Activated effector memory CD4-positive, alpha-beta T cell treated with Interleukin-2 at 50 U/mL for 16 hours (primary cell): ENCODE results near the gene PCF11.
"Not testable (repeated sequence)": the region's sequence is repeated elsewhere in the genome, so short reads cannot be mapped to it uniquely, and the experiment has no call there.

Experiments
- DNase-seq: peaks from one replicate; pipeline ENCODE4 v3.0.0-alpha.2; 2020

Gene PCF11, protein sequence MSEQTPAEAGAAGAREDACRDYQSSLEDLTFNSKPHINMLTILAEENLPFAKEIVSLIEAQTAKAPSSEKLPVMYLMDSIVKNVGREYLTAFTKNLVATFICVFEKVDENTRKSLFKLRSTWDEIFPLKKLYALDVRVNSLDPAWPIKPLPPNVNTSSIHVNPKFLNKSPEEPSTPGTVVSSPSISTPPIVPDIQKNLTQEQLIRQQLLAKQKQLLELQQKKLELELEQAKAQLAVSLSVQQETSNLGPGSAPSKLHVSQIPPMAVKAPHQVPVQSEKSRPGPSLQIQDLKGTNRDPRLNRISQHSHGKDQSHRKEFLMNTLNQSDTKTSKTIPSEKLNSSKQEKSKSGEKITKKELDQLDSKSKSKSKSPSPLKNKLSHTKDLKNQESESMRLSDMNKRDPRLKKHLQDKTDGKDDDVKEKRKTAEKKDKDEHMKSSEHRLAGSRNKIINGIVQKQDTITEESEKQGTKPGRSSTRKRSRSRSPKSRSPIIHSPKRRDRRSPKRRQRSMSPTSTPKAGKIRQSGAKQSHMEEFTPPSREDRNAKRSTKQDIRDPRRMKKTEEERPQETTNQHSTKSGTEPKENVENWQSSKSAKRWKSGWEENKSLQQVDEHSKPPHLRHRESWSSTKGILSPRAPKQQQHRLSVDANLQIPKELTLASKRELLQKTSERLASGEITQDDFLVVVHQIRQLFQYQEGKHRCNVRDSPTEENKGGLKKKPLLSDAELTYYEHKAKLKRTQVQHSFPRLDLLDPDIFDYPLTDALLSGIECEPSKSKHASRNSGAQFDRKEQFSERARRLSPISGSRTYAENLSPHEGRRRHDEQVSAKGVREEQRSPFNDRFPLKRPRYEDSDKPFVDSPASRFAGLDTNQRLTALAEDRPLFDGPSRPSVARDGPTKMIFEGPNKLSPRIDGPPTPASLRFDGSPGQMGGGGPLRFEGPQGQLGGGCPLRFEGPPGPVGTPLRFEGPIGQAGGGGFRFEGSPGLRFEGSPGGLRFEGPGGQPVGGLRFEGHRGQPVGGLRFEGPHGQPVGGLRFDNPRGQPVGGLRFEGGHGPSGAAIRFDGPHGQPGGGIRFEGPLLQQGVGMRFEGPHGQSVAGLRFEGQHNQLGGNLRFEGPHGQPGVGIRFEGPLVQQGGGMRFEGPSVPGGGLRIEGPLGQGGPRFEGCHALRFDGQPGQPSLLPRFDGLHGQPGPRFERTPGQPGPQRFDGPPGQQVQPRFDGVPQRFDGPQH (N-terminal part only)

DNA sequence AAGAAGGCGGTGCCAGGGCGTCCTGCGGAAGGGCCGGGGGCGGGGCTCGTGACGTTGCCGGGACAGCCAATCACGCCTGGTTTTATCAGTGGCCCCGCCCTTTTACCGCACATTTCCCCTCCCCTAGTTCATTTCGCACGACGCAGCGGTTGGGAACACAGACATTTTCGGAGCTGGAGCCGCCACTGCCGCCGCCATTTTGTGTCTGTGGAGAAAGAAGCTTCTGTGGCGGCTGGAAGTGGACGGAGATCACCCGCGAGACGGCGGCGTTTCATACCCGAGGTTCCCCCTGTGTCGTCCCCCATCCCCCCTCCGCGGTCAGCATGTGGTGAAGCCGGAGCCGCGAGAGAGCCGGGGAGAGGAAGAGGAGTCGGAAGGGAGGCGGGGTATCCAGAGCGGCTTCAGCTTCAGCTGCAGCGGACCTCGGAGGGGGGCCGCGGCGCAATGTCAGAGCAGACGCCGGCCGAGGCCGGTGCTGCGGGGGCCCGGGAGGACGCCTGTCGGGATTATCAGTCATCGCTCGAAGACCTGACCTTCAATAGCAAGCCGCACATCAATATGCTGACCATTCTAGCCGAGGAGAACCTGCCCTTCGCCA, at the start of gene PCF11:
TSS of gene PCF11 (plus strand) at position 136 of the 598 bp plus-strand sequence. CDS start at position 445, 309 bp downstream.
- no peak for DNase-seq

GRCh38 chr11:83112886-83113285, 44.0 kb upstream of the PCF11 start:
- no peak for DNase-seq

DNA sequence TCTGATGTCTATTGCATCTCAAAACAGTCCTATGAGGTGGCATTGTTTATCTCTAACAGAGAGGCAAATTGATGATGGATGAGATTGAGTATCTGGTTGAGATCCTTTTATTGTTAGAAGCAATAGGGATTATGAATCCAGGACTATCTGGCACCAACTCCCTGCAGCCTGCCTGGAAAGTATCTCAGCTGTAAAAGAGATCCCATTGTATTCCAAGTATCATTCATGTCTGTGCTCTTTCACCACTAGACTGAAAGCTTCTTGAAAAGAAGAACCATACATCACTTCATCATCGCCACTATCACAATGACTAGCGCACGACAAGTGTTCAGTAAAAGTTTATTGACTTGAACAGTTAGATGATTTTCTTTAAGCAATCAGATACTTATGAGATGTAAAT, 41.9 kb upstream of the PCF11 start:
- DNase-seq = no peak

GRCh38 chr11:83115551-83115950, 41.4 kb upstream of the PCF11 start:
- no peak for DNase-seq

DNA sequence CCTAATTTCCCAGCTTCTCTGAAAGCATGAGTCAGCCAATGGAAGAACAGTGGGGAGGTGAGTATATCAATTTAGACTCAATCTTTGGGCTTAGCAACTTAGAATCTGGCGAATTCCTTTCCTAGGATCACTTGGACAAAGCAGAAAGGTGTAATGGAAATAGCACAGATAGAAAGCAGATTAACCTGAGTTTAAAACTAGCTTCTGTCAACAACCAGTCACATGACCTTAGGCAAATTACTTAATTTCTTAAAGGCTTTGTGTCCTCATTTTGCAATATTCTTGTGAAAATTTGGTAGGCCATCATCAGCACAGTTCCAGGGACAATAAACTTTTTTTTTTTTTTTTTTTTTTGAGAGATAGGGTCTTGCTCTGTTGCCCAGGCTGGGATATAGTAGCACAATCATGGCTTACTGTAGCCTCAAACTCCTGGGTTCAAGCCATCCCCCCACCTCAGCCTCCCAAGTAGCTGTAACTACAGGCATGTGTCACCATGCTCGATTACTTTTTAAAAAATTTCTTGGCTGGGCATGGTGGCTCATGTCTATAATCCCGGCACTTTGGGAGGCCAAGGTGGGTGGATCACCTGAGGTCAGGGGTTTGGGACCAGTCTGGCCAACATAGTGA, 40.8 kb upstream of the PCF11 start:
- no peak for DNase-seq

- no peak for DNase-seq
Observed at GRCh38 chr11:83118814-83119213, 38.1 kb upstream of the PCF11 start.

- DNase-seq = no peak
Observed at GRCh38 chr11:83119216-83119615, 37.7 kb upstream of the PCF11 start.

- DNase-seq = no peak
Observed at GRCh38 chr11:83120327-83120726, 36.6 kb upstream of the PCF11 start.

GRCh38 chr11:83122050-83122449, 34.9 kb upstream of the PCF11 start:
- DNase-seq = no peak

GRCh38 chr11:83122766-83123165, 34.2 kb upstream of the PCF11 start:
- DNase-seq = no peak

DNA sequence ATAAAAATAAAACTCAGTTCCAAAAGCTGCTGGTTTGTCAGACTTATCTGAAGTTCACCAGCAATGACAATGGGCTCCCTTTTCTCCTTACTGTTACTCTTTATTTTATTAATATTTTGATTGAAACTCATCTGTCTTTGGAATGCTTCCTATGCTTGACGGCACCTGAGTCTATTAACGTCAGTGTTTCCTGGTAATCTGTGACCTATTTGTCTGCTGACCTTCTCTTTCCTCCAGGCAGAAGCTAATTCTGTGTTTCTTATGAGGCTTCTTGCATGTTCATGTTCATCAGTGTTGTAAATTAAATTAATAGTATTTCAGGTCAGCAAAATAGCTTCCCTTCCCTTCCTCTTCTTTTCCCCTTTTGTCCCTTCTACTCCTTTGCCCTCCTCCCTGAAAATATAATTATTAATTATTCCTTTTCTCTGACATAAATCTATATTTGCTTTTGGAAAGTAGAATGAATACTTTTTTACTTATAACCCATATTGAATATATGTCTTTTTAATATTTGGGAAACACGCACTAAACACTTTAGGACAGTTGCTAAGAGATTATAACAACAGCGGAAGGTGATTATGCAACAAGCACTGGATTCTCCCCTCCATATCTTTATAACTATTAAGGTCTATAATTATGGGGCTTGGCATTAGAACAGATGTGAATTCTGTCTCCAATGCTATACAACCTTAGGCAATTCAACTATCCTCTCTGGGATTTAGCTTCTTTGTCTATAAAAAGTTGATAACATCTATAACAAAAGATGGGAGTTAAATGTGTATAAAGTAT, 32.1 kb upstream of the PCF11 start:
- DNase-seq = no peak

- no peak for DNase-seq
Observed at GRCh38 chr11:83125577-83125976, 31.4 kb upstream of the PCF11 start.

DNA sequence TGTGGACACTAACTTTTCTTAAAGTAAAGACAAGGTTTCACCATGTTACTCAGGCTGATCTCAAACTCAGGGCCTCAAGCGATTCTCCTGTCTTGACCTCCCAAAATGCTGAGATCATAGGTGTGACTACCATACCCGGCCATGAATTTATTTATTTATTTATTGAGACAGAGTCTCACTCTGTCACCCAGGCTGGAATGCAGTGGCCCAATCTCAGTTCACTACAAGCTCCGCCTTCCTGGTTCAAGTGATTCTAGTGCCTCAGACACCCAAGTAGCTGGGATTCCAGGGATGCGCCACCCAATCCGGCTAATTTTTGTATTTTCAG, 29.7 kb upstream of the PCF11 start:
- no peak for DNase-seq

DNA sequence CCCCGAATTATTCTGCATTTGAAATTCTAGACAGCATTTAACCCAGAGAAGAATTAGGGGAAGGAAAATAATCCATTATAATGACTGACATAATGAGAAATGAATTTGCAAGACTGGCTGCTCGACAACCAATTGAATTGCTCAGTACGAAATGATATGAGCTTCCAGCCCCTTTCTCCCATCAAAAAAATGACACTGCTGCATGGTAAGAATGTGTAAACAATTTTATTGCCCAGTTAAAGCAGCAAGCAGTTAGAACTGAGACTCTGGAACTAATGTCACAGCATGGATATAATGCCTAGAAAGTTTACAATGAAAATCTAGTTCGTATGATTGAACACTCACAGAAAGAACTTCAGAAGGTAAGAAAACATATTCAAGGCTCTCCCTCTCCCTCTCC, 24.7 kb upstream of the PCF11 start:
- no peak for DNase-seq

DNA sequence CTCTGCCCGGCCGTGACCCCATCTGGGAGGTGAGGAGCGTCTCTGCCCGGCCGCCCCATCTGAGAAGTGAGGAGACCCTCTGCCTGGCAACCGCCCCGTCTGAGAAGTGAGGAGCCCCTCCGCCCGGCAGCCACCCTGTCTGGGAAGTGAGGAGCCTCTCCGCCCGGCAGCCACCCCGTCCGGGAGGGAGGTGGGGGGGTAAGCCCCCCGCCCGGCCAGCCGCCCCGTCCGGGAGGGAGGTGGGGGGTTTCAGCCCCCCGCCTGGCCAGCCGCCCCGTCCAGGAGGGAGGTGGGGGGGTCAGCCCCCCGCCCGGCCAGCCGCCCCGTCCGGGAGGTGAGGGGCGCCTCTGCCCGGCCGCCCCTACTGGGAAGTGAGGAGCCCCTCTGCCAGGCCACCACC, 23.7 kb upstream of the PCF11 start:
- DNase-seq = not testable (repeated sequence)

DNA sequence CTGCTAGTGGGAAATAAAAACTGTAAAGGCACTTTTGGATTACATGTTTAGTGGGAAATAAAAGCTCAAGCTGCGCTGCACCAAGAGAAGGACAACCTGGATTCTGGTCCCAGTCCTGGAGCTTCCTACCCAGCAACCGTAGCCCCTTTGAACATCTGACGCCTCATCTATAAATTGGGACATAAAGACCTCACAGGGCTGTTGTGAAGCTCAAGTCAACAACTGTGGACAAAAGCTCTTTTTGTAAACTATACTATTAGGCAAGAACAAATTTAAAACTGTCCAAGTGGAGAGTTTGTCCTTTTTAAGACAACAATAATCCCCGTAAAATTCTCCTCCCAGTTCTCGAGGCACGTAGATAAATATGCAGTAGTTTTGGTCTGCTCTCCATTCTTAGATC, 17.6 kb upstream of the PCF11 start:
- no peak for DNase-seq

- no peak for DNase-seq
Observed at GRCh38 chr11:83140691-83141455, 16.1 kb upstream of the PCF11 start.

- no peak for DNase-seq
Observed at GRCh38 chr11:83147895-83148294, 9.0 kb upstream of the PCF11 start.

GRCh38 chr11:83150450-83150849, 6.5 kb upstream of the PCF11 start:
- no peak for DNase-seq

DNA sequence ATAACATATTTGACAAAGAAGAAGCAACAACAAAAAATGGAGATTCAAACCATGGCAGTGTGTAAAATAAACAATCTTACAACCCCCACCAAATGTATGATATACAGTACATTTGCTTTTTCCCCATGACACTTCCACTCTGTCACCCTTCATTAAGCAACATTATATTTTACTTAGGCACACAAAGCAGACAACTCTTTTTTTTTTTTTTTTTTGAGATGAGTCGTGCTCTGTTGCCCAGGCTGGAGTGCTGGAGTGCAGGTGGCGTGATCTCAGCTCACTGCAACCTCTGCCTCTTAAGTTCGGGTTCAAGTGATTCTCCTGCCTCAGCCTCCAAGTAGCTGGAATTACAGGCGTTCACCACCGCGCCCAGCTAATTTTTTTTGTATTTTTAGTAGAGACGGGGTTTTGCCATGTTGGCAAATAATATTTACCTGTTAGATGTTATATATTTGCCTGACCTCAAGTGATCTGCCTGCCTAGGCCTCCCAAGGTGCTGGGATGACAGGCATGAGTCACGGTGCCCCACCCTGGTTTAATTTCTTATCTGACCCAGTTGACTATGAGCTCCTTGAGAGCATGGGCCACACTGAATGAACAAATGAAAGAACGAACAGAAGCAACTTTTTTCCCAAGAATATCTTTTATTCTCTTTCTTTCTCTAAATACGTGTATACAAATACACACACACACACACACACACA, 5.5 kb upstream of the PCF11 start:
- no peak for DNase-seq
